HEK293 (cell line): ENCODE measurements around the gene SPTLC3.

ENCODE experiments used
- KLF16 ChIP-seq: fragments of 450-650 bp; formaldehyde crosslinking; IDR thresholded peaks from 2 replicates; pipeline ENCODE4 v1.5.1; 2017; ENCODE audit warnings: missing biosample characterization, missing genetic modification characterization
- YY1 ChIP-seq: fragments of 450-650 bp; formaldehyde crosslinking; IDR thresholded peaks from 2 replicates; pipeline ENCODE4 v1.5.1; 2018; ENCODE audit warnings: missing biosample characterization, missing genetic modification characterization
- ZNF174 ChIP-seq: fragments of 450-650 bp; formaldehyde crosslinking; IDR thresholded peaks from 2 replicates; pipeline ENCODE4 v1.5.0; 2017; ENCODE audit warnings: missing biosample characterization, mild to moderate bottlenecking, missing genetic modification characterization
- ZNF350 ChIP-seq: fragments of 450-650 bp; formaldehyde crosslinking; IDR thresholded peaks from 2 replicates; pipeline ENCODE4 v1.5.0; 2017; ENCODE audit warnings: missing biosample characterization, mild to moderate bottlenecking, missing genetic modification characterization
- ZNF785 ChIP-seq: fragments of 450-650 bp; formaldehyde crosslinking; IDR thresholded peaks from 2 replicates; pipeline ENCODE4 v1.5.1; 2016; ENCODE audit warnings: missing biosample characterization, missing genetic modification characterization
- TF ChIP-seq, protein P1 (sequence below): fragments of 450-650 bp; formaldehyde crosslinking; IDR thresholded peaks from 2 replicates; pipeline ENCODE4 v1.5.1; 2016; ENCODE audit warnings: missing biosample characterization, missing genetic modification characterization
- TF ChIP-seq, protein P2 (sequence below): fragments of 450-650 bp; formaldehyde crosslinking; IDR thresholded peaks from 2 replicates; pipeline ENCODE4 v1.5.1; 2016; ENCODE audit warnings: missing biosample characterization, missing genetic modification characterization

DNA sequence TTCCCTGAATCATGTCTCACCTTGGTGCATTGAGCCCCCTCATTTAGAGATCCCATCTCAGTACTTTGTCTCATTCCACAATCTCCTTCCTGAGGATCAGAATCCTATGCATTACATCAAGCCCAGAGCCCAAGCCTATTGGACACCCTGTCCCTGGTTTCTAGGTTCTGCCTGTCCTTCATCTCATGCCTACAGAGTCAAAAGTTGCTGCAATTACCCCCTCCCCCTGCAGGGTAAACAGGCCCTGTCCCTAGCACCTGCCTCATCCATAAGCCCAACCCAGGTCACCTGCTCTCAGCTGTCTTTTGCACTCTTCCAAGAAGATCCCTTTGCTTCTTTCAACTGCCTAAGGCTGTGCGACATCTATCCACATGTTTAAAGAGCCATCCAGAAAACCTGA, 93.9 kb downstream of the SPTLC3 start:
- TF ChIP-seq ZNF785 (tag by site-specific recombination) (no peak), ZNF350 (tag by site-specific recombination) (no peak), ZNF174 (tag by site-specific recombination) (no peak), YY1 (tag by site-specific recombination) (no peak), KLF16 (no peak)
- TF ChIP-seq, protein P1, sequence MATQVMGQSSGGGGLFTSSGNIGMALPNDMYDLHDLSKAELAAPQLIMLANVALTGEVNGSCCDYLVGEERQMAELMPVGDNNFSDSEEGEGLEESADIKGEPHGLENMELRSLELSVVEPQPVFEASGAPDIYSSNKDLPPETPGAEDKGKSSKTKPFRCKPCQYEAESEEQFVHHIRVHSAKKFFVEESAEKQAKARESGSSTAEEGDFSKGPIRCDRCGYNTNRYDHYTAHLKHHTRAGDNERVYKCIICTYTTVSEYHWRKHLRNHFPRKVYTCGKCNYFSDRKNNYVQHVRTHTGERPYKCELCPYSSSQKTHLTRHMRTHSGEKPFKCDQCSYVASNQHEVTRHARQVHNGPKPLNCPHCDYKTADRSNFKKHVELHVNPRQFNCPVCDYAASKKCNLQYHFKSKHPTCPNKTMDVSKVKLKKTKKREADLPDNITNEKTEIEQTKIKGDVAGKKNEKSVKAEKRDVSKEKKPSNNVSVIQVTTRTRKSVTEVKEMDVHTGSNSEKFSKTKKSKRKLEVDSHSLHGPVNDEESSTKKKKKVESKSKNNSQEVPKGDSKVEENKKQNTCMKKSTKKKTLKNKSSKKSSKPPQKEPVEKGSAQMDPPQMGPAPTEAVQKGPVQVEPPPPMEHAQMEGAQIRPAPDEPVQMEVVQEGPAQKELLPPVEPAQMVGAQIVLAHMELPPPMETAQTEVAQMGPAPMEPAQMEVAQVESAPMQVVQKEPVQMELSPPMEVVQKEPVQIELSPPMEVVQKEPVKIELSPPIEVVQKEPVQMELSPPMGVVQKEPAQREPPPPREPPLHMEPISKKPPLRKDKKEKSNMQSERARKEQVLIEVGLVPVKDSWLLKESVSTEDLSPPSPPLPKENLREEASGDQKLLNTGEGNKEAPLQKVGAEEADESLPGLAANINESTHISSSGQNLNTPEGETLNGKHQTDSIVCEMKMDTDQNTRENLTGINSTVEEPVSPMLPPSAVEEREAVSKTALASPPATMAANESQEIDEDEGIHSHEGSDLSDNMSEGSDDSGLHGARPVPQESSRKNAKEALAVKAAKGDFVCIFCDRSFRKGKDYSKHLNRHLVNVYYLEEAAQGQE (tag by site-specific recombination) = no peak
- TF ChIP-seq, protein P2, sequence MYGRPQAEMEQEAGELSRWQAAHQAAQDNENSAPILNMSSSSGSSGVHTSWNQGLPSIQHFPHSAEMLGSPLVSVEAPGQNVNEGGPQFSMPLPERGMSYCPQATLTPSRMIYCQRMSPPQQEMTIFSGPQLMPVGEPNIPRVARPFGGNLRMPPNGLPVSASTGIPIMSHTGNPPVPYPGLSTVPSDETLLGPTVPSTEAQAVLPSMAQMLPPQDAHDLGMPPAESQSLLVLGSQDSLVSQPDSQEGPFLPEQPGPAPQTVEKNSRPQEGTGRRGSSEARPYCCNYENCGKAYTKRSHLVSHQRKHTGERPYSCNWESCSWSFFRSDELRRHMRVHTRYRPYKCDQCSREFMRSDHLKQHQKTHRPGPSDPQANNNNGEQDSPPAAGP (tag by site-specific recombination) = no peak
